ENCODE measurements around the gene ASCL2.

GRCh38 chr11:2287091-2287490 is 16.7 kb upstream of the ASCL2 start:
- TF ChIP-seq CTCF (IDR thresholded peaks at IDR 0.05; ENCODE audit: extremely low read depth in 1 of 2, insufficient read depth in 1 of 2, low read depth in 1 of 2, low read length in 2 of 2) = no peak
- no peak for TF ChIP-seq POLR2A (IDR thresholded peaks at IDR 0.05; ENCODE audit: low read depth, low read length)
- no peak for TF ChIP-seq MAX (IDR thresholded peaks at IDR 0.05; ENCODE audit: insufficient read depth, insufficient read length)
- no peak for TF ChIP-seq POLR2AphosphoS5 (IDR thresholded peaks at IDR 0.05; ENCODE audit: insufficient read depth, low read depth, low read length)
- no peak for TF ChIP-seq MYC (IDR thresholded peaks at IDR 0.05; ENCODE audit: low read depth, low read length)
- TF ChIP-seq EZH2 (IDR thresholded peaks at IDR 0.05; ENCODE audit: borderline replicate concordance, low read depth, low read length, severe bottlenecking) = no peak
- TF ChIP-seq JUN (IDR thresholded peaks at IDR 0.05; ENCODE audit: borderline replicate concordance, insufficient read depth, insufficient read length, low read depth) = no peak
- TF ChIP-seq GATA2 (IDR thresholded peaks at IDR 0.05; ENCODE audit: insufficient read depth, insufficient read length, low read depth, low read length) = no peak
- no peak for TF ChIP-seq FOS (IDR thresholded peaks at IDR 0.05; ENCODE audit: borderline replicate concordance, insufficient read depth, low read length)

Measured in endothelial cell of umbilical vein (primary cell).